Neural progenitor cell (in vitro differentiated cells): ENCODE data around the gene RABGGTA. TPM values are rescaled to one million over a fixed set of nuclear protein-coding genes. Genes with fewer than 3 reads are reported as not detected.
"Not testable (repeated sequence)": the region's sequence is repeated elsewhere in the genome, so short reads cannot be mapped to it uniquely, and the experiment has no call there.

Experiments used
- DNase-seq: peaks from one replicate; pipeline ENCODE4 v3.0.0-alpha.2; 2016; ENCODE audit warnings: low spot score
- H2AFZ ChIP-seq: fragments of 200-600 bp; sonication (generic); replicated peaks from 2 replicates; pipeline ENCODE4 v1.6.1; 2016; ENCODE audit warnings: antibody characterized with exemption
- H3F3A ChIP-seq: fragments of 200-600 bp; sonication (generic); 2 replicates; pipeline ENCODE4 v1.6.1; 2016; ENCODE audit warnings: antibody characterized with exemption, low read depth
- H3K27ac ChIP-seq: fragments of 200-600 bp; sonication (generic); 2 replicates; pipeline ENCODE4 v1.5.1; 2016; ENCODE audit warnings: mild to moderate bottlenecking
- H3K27me3 ChIP-seq: fragments of 200-600 bp; sonication (generic); 2 replicates; pipeline ENCODE4 v1.6.1; 2016; ENCODE audit warnings: mild to moderate bottlenecking, moderate library complexity
- H3K36me3 ChIP-seq: fragments of 200-600 bp; sonication (generic); 2 replicates; pipeline ENCODE4 v1.5.1; 2016
- H3K4me1 ChIP-seq: fragments of 200-600 bp; sonication (generic); 2 replicates; pipeline ENCODE4 v1.6.1; 2016; ENCODE audit warnings: mixed run types
- H3K4me2 ChIP-seq: fragments of 200-600 bp; sonication (generic); 2 replicates; pipeline ENCODE4 v1.6.1; 2016
- H3K4me3 ChIP-seq: fragments of 200-600 bp; sonication (generic); 2 replicates; pipeline ENCODE4 v1.5.1; 2016
- H3K79me2 ChIP-seq: fragments of 200-600 bp; sonication (generic); 2 replicates; pipeline ENCODE4 v1.6.1; 2016; ENCODE audit warnings: low read depth
- H3K9ac ChIP-seq: fragments of 200-600 bp; sonication (generic); 2 replicates; pipeline ENCODE4 v1.6.1; 2016
- H3K9me3 ChIP-seq: fragments of 200-600 bp; sonication (generic); 2 replicates; pipeline ENCODE4 v1.5.1; 2016; ENCODE audit warnings: low read depth
- H4K20me1 ChIP-seq: fragments of 200-600 bp; sonication (generic); 2 replicates; pipeline ENCODE4 v1.6.1; 2016; ENCODE audit warnings: low read depth
- H3K27ac Mint-ChIP-seq: 3 replicates; pipeline ENCODE4 v1.8.0; 2021; ENCODE audit warnings: mixed read lengths
- H3K27me3 Mint-ChIP-seq: 2 replicates; pipeline ENCODE4 v1.8.0; 2022; ENCODE audit warnings: low read depth, mild to moderate bottlenecking, inconsistent platforms, moderate library complexity, mixed read lengths; ENCODE audit not compliant: insufficient read depth
- H3K36me3 Mint-ChIP-seq: 3 replicates; pipeline ENCODE4 v1.8.0; 2021; ENCODE audit warnings: mixed read lengths
- H3K4me1 Mint-ChIP-seq: 3 replicates; pipeline ENCODE4 v1.8.0; 2021; ENCODE audit warnings: mixed read lengths
- H3K4me3 Mint-ChIP-seq: 3 replicates; pipeline ENCODE4 v1.8.0; 2021; ENCODE audit warnings: mild to moderate bottlenecking, moderate library complexity, mixed read lengths
- H3K9me3 Mint-ChIP-seq: 3 replicates; pipeline ENCODE4 v1.8.0; 2020; ENCODE audit warnings: mixed read lengths
- EZH2 ChIP-seq: fragments of 200-600 bp; sonication (generic); IDR thresholded peaks from 2 replicates; pipeline ENCODE4 v1.6.1; 2017; ENCODE audit warnings: antibody characterized with exemption, mild to moderate bottlenecking, moderate library complexity
- EZH2phosphoT487 ChIP-seq: fragments of 200-600 bp; sonication (generic); IDR thresholded peaks from 2 replicates; pipeline ENCODE4 v1.6.1; 2017; ENCODE audit warnings: antibody characterized with exemption
- total RNA-seq: library from RNA; depleted of rRNA; stranded (reverse); fragments of >200 nt; gene quantifications from 2 replicates; pipeline ENCODE4 v1.2.3, GENCODE V29; 2015; ENCODE audit warnings: low replicate concordance
- TF ChIP-seq, protein P1 (sequence below): fragments of 200-600 bp; sonication (generic); IDR thresholded peaks from 2 replicates; pipeline ENCODE4 v1.5.1; 2017; ENCODE audit warnings: antibody characterized with exemption, mild to moderate bottlenecking

The RABGGTA gene
- total RNA-seq, 1 donor from 2014 or later = 7.1 TPM

DNA sequence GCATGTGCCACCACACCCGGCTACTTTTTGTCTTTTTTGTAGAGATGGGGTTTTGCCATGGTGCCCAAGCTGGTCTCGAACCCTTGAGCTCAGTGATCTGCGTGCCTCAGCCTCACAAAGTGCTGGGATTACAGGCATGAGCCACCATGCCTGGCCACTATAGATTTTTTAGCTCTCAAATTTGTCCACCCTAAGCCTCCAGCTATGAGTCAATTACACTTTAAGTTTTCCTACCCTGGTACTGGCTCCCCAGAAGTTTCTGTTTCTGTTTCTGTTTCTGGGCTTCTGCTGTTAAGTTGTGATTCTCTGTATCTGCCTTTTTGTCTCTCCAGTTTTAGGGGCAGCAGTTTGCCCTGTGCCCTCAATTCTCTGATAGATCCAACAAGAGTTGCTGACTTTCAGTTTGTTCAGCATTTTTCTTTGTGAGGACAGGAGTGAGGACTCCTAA lies 24.6 kb downstream of the RABGGTA start:
- no peak overlapping the region for H3K4me2 ChIP-seq
- no peak overlapping the region for H3K4me3 ChIP-seq
- no peak overlapping the region for H3K9ac ChIP-seq

GRCh38 chr14:24245350-24245749 lies 26.0 kb downstream of the RABGGTA start:
- H3K27ac Mint-ChIP-seq, H3K9me3 Mint-ChIP-seq, H3K27me3 Mint-ChIP-seq, H3K36me3 Mint-ChIP-seq, H3K4me3 Mint-ChIP-seq, H4K20me1 ChIP-seq, H3K4me3 ChIP-seq, H3K27ac ChIP-seq, H3K4me2 ChIP-seq, H3K9ac ChIP-seq, H3K27me3 ChIP-seq, DNase-seq, H3K4me1 ChIP-seq, H3K9me3 ChIP-seq, H3K36me3 ChIP-seq, H2AFZ ChIP-seq: not testable (repeated sequence)
- peaks cover 18% of the 10 kb centered on the region for H3F3A ChIP-seq
- peaks cover 14% of the 10 kb centered on the region for H3K4me1 Mint-ChIP-seq
- H3K79me2 ChIP-seq = peaks cover 14% of the 10 kb centered on the region

More for the DNA sequence above, 24.6 kb downstream of the RABGGTA start:
- Mint-ChIP-seq H3K4me1 (peaks cover 7% of the 10 kb centered on the region), H3K36me3 (no peaks in the 10 kb centered on the region), H3K27me3 (peaks cover 3% of the 10 kb centered on the region), H3K4me3 (no peak overlapping the region), H3K27ac (peak overlapping the region; percentile 38), H3K9me3 (no peaks in the 10 kb centered on the region)
- Histone ChIP-seq H2AFZ (no peak overlapping the region), H3K27me3 (no peaks in the 10 kb centered on the region), H3K79me2 (no peaks in the 10 kb centered on the region), H4K20me1 (no peaks in the 10 kb centered on the region), H3K9me3 (no peaks in the 10 kb centered on the region), H3K36me3 (no peaks in the 10 kb centered on the region), H3K27ac (no peak overlapping the region), H3F3A (peaks cover 18% of the 10 kb centered on the region), H3K4me1 (no peaks in the 10 kb centered on the region)
- DNase-seq = no peak
- no peak for TF ChIP-seq EZH2phosphoT487
- TF ChIP-seq EZH2 = no peak
- TF ChIP-seq, protein P1, sequence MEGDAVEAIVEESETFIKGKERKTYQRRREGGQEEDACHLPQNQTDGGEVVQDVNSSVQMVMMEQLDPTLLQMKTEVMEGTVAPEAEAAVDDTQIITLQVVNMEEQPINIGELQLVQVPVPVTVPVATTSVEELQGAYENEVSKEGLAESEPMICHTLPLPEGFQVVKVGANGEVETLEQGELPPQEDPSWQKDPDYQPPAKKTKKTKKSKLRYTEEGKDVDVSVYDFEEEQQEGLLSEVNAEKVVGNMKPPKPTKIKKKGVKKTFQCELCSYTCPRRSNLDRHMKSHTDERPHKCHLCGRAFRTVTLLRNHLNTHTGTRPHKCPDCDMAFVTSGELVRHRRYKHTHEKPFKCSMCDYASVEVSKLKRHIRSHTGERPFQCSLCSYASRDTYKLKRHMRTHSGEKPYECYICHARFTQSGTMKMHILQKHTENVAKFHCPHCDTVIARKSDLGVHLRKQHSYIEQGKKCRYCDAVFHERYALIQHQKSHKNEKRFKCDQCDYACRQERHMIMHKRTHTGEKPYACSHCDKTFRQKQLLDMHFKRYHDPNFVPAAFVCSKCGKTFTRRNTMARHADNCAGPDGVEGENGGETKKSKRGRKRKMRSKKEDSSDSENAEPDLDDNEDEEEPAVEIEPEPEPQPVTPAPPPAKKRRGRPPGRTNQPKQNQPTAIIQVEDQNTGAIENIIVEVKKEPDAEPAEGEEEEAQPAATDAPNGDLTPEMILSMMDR = no peak

- no peak for DNase-seq
- H3K9ac ChIP-seq = no peak overlapping the region
- peaks cover 8% of the 10 kb centered on the region for H3K36me3 Mint-ChIP-seq
- peak overlapping the region; percentile 74 for H3K4me3 ChIP-seq
- H3K27ac ChIP-seq = no peak overlapping the region
- H4K20me1 ChIP-seq = peaks cover 5% of the 10 kb centered on the region
- H3F3A ChIP-seq = peaks cover 18% of the 10 kb centered on the region
- H3K4me3 Mint-ChIP-seq = peak overlapping the region; percentile 91
- H3K36me3 ChIP-seq = no peaks in the 10 kb centered on the region
- no peaks in the 10 kb centered on the region for H3K27me3 ChIP-seq
- TF ChIP-seq EZH2 = no peak
- no peak for TF ChIP-seq EZH2phosphoT487
- TF ChIP-seq, protein P1 = no peak
- peaks cover 3% of the 10 kb centered on the region for H3K4me1 ChIP-seq
- peak overlapping the region; percentile 45 for H2AFZ ChIP-seq
- H3K4me2 ChIP-seq = peak overlapping the region; percentile 72
- H3K27me3 Mint-ChIP-seq = peaks cover 2% of the 10 kb centered on the region
- H3K4me1 Mint-ChIP-seq = peaks cover 17% of the 10 kb centered on the region
- H3K27ac Mint-ChIP-seq = peak overlapping the region; percentile 98
- H3K9me3 ChIP-seq = no peaks in the 10 kb centered on the region
- H3K79me2 ChIP-seq = peaks cover 17% of the 10 kb centered on the region
- no peaks in the 10 kb centered on the region for H3K9me3 Mint-ChIP-seq
These were observed 28.0 kb downstream of the RABGGTA start for GRCh38 chr14:24243336-24243836.

GRCh38 chr14:24241829-24242443 lies 29.5 kb downstream of the RABGGTA start:
- Histone ChIP-seq H3K4me1 (peaks cover 3% of the 10 kb centered on the region), H3K79me2 (peaks cover 17% of the 10 kb centered on the region), H3K9me3 (no peaks in the 10 kb centered on the region), H3K27ac (peak overlapping the region; percentile 87), H3K4me2 (peak overlapping the region; percentile 72), H3F3A (peaks cover 18% of the 10 kb centered on the region), H4K20me1 (peaks cover 5% of the 10 kb centered on the region), H2AFZ (peak overlapping the region; percentile 74), H3K4me3 (peak overlapping the region; percentile 74), H3K36me3 (no peaks in the 10 kb centered on the region), H3K27me3 (no peaks in the 10 kb centered on the region), H3K9ac (peak overlapping the region; percentile 57)
- Mint-ChIP-seq H3K4me3 (peak overlapping the region; percentile 91), H3K36me3 (peaks cover 18% of the 10 kb centered on the region), H3K27me3 (peaks cover 2% of the 10 kb centered on the region), H3K27ac (no peak overlapping the region), H3K9me3 (no peaks in the 10 kb centered on the region), H3K4me1 (peaks cover 17% of the 10 kb centered on the region)
- no peak for TF ChIP-seq EZH2
- TF ChIP-seq, protein P1 = peak; percentile 57
- peak; percentile 98 for DNase-seq
